GM21723 (cell line): ENCODE data around the gene SLC28A3.

ENCODE experiments used
- ATAC-seq: cut with Tn5 transposase; IDR thresholded peaks from one replicate; pipeline ENCODE4 v1.9.1; 2021; ENCODE audit warnings: mild to moderate bottlenecking, moderate library complexity; ENCODE audit not compliant: unreplicated experiment

Gene SLC28A3

DNA sequence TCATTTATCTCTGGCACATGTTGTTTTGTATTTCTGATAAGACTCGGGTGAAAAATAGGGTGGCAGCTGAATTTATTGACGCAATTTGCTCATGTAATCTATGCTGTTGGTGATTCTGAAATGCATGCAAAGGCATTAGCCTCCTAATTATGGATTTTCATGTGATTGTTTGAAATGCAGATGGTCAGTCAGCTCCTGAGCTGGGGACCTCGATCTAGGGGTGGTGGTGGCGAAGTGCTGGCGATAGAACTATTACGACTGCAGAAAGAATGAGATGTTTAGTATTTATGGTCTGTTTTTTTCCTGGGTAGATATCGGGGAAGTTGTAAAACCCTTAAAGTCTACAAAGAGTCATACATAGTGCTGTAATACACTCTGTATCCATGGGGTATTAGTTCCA is 88.6 kb downstream of the SLC28A3 start:
- ATAC-seq = no peak

DNA sequence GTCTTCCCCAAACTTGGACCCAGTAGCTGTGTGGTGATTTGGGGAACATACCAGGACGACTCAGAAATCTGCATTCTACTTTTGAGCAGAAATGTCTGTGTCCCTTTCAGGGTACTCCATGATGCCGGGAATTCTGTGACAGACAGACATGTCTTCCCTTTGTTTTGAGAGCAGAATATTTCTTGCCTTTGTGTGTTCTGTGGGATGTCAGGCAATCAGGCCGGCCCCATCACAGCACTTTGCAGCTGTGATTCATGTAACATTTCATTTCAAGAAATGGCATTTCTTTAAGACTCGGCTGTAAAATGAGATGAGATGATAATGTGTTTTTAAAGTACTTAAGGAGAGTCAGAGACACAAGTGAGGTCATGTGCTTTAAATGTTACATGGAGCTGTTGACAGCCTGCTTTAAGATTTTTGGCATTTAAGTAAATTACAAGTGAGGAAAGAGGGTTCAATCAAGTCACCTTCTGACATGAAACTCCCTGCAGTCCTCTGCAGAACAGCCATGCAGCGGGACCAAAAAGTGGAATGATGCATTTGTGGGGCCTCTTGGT is 98.7 kb downstream of the SLC28A3 start:
- no peak for ATAC-seq

DNA sequence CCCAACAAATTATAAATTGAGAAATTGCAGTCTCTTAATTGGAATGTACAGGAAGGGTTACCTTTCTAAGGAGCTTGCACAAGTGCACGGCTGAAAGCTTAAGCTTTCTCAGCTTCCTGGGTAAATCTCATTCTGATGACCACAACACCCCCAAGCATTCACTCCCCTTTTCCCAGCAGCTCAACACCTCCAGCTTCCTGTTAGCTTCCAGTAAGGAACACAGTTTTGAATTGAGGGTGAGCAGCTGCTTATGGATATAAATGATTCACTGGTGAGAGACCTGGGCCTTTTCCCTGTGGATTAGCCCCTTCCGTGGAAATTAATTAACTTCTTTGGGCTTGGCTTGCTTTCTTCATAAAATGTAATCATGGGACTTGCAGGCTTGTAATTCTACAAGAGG is 101.2 kb downstream of the SLC28A3 start:
- ATAC-seq = no peak

DNA sequence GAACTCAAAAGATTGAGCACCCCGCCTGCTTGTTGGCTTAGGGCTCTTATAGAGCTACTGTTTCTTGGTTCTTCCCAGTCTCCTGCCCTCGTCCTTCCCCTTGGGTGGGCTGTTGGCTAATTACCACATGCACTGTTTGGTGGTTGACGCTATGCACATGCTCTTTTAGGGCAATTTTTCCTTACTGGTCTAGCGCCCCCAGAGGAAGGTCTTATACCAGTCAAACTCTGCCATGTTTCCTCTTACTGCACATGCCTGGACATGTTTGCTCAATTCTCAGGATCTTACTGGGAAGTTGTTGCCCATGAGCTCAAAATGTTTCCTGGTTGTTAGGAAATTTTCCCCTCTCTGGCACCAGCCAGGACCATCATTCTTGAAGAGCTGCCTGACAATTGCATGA is 101.9 kb downstream of the SLC28A3 start:
- ATAC-seq = no peak

DNA sequence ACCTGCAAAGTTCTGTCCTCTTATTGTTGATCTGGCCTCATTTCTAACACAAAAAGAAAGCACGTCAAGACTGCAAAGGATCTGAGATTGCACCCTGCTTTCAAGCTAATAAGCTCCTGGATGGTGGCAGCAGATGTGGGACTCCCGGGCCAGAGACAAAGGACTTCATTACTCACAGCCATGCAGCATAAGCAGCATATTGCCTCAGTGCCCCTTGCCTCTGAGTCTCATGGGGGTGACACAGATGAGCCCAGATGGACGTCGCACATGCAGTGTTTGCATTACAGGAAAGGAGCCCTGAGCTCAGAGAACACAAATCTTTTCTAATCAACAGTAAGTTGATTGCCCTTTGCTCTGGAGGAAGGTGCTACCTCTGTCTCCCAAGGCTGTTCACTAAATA is 105.0 kb downstream of the SLC28A3 start:
- ATAC-seq = no peak

DNA sequence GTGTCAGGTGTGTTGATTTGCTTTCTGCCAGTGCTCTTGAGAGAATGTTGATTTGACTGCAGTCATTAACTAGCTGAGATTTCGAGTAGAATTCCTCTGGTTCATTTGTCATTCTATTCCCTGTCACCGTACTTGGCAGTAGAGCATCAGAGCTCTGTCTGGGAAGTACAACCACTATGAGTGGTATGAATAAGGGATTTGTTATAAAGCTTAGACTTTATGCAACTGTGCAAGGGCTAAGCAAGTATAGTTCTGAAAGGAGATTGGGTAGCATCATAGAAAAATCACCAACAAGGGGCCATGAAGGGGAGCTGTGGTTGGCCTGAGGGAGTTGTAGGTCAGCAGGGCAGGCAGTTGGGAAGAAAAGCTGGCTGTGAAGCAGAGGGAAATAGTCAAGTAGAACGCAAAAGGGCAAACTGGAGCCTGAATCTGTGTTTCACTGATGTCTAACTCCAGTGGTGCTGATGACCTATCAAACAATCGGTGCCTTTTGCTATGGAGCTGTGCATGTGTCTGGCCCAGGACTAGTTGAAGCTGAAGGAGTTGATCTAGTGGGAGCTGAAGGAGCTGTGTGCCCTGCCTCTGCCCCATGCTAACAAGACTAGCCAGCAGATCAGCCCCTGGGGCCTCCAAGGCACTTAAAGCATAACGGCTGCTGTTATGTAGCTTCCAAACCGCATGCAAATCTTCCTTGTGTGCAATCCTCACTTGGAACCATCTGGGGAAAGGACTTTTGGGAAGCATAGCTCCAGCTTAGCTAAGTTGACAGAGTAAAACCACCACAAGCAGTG is 110.0 kb downstream of the SLC28A3 start:
- ATAC-seq = no peak

DNA sequence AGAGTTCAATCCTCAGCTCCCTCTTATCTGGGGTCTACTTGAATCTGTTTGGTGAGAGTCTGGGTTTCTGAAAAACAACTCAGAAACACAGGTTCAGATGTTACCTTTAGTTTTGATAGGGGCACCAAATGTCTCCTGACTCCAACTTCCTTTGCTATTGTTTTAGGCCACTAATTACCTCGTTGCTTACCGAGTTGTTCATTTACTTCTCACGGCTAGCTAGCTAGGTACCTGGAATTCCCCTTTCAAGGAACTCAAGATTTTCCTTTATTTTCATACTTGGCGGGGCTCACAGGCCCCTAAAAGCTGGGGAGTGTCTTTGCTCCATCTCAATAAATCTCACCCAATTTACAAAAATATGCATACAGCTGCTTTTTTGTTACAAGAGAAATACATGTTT is 111.4 kb downstream of the SLC28A3 start:
- no peak for ATAC-seq

DNA sequence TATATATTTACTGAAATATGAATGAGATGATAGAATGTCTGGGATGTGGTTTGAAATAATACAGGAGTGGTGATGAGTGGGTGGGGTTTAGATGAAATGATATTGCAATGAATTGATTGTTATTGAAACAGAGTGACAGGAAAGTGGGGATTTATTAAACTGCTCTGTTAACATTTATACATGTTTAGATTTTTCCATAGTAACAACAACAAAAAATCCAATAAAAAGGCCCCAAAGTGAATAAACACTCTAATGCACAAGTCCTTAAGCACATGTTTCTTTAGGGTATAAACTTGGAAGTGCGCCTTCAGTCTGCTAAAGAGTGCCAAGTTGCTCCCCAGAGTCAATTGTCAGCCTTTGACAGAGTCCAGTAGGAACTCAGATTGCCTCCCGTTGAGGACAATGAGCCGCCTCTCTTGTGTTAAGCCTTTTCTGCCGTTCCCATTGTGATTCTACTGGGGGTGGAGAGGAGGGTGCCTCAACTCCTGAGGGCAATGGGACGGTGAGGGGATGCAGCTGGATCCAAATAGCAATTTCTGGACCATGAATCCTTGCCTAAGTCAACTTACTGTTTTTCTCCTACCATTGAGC is 112.3 kb downstream of the SLC28A3 start:
- ATAC-seq = no peak

DNA sequence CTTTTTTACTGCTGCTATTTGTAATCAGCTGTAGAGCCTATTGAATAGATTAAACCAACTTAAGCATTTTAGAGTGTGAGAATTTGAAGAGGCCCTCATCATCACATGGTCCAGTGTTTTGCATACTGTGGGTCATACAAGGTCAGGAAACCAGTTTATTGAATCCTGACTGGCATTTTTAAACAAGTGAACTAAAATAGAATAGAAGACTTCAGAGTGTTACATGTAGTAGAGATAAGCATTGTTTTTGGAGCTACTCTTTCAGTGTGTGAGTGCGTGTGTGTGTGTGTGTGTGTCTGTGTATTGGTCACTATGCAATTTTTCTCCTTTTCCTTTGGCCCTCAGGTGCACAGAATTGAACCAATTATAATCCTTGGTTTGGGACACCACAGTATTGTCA is 114.4 kb downstream of the SLC28A3 start:
- ATAC-seq = no peak
